HAP-1 (cell line): ENCODE results near the gene OSGIN1.

Experiments
- DNase-seq, 2 experiments: peaks; one replicate each; pipeline ENCODE4 v3.0.0-alpha.2; 2016 to 2020; ENCODE audit warnings: low spot score in 2 of 2
- H3K27me3 ChIP-seq: fragments of 250-450 bp; sonication (Bioruptor Pico); 2 replicates; pipeline ENCODE4 v1.5.1; 2020; ENCODE audit warnings: low read depth, mild to moderate bottlenecking, moderate library complexity
- H3K36me3 ChIP-seq: fragments of 250-450 bp; sonication (Bioruptor Pico); replicated peaks from 2 replicates; pipeline ENCODE4 v1.5.1; 2020; ENCODE audit warnings: mild to moderate bottlenecking
- H3K4me1 ChIP-seq: fragments of 250-450 bp; sonication (Bioruptor Pico); 2 replicates; pipeline ENCODE4 v1.5.1; 2020; ENCODE audit warnings: mild to moderate bottlenecking
- H3K4me3 ChIP-seq: fragments of 250-450 bp; sonication (Bioruptor Pico); 2 replicates; pipeline ENCODE4 v1.5.1; 2020; ENCODE audit warnings: mild to moderate bottlenecking, moderate library complexity
- H3K9me3 ChIP-seq: fragments of 250-450 bp; sonication (Bioruptor Pico); 2 replicates; pipeline ENCODE4 v1.5.1; 2020; ENCODE audit warnings: mild to moderate bottlenecking, moderate library complexity
- in situ Hi-C: fragments of 300-500 bp; cut with MboI; formaldehyde crosslinking; loops from 3 replicates; pipeline ENCODE4 v1.14.3; 2020; ENCODE audit warnings: low sequenced_read_pairs, inconsistent platforms, mixed read lengths

OSGIN1 gene

GRCh38 chr16:83971165-83972130 lies 18.4 kb downstream of the OSGIN1 start:
- Histone ChIP-seq H3K4me1 (no peaks in the 10 kb centered on the region), H3K4me3 (no peak overlapping the region), H3K9me3 (no peaks in the 10 kb centered on the region), H3K36me3 (no peaks in the 10 kb centered on the region), H3K27me3 (no peaks in the 10 kb centered on the region)
- in situ Hi-C loops = loop anchor here (10.0 kb wide), 1 partner anchor 73 kb away; the partner anchor contains the start of gene SLC38A8
- DNase-seq = no peak

- in situ Hi-C loops = loop anchor here (10.0 kb wide), 1 partner anchor 72 kb away; the partner anchor contains the start of gene SLC38A8
- Histone ChIP-seq H3K36me3 (no peaks in the 10 kb centered on the region), H3K27me3 (no peaks in the 10 kb centered on the region)
Measured at GRCh38 chr16:83972256-83973008, 19.4 kb downstream of the OSGIN1 start.

GRCh38 chr16:83973077-83973476 lies 20.0 kb downstream of the OSGIN1 start:
- no peaks in the 10 kb centered on the region for H3K27me3 ChIP-seq
- H3K36me3 ChIP-seq = no peaks in the 10 kb centered on the region
- no peak overlapping the region for H3K4me3 ChIP-seq
- in situ Hi-C loops = loop anchor here (10.0 kb wide), 1 partner anchor 72 kb away; the partner anchor contains the start of gene SLC38A8
- no peaks in the 10 kb centered on the region; the same call in 1 of the 2 replicates for H3K9me3 ChIP-seq
- DNase-seq = no peak
- no peaks in the 10 kb centered on the region for H3K4me1 ChIP-seq

More at GRCh38 chr16:83972256-83973008, 19.4 kb downstream of the OSGIN1 start:
- no peaks in the 10 kb centered on the region; the same call in 1 of the 2 replicates for H3K9me3 ChIP-seq
- no peaks in the 10 kb centered on the region for H3K4me1 ChIP-seq
- no peak for DNase-seq
- H3K4me3 ChIP-seq = no peak overlapping the region

- no peaks in the 10 kb centered on the region for H3K4me1 ChIP-seq
- DNase-seq = no peak
- H3K9me3 ChIP-seq = no peaks in the 10 kb centered on the region; the same call in 1 of the 2 replicates
- no peaks in the 10 kb centered on the region for H3K27me3 ChIP-seq
- H3K4me3 ChIP-seq = no peak overlapping the region
- in situ Hi-C loops = loop anchor here (10.0 kb wide), 1 partner anchor 71 kb away; the partner anchor contains the start of gene SLC38A8
- no peaks in the 10 kb centered on the region for H3K36me3 ChIP-seq
Measured at GRCh38 chr16:83973581-83974385, 20.7 kb downstream of the OSGIN1 start.

- in situ Hi-C loops = loop anchor here (10.0 kb wide), 1 partner anchor 70 kb away; the partner anchor contains the start of gene SLC38A8
- Histone ChIP-seq H3K27me3 (no peaks in the 10 kb centered on the region), H3K4me3 (no peak overlapping the region), H3K9me3 (no peaks in the 10 kb centered on the region; the same call in 1 of the 2 replicates), H3K4me1 (no peaks in the 10 kb centered on the region), H3K36me3 (no peaks in the 10 kb centered on the region)
- DNase-seq = no peak
Measured at GRCh38 chr16:83974475-83974874, 21.4 kb downstream of the OSGIN1 start.

GRCh38 chr16:83975590-83976260 lies 22.7 kb downstream of the OSGIN1 start:
- no peak for DNase-seq
- Histone ChIP-seq H3K4me1 (no peaks in the 10 kb centered on the region), H3K4me3 (no peak overlapping the region), H3K27me3 (no peaks in the 10 kb centered on the region), H3K36me3 (no peaks in the 10 kb centered on the region), H3K9me3 (no peaks in the 10 kb centered on the region; the same call in 1 of the 2 replicates)
- in situ Hi-C loops = loop anchor here (10.0 kb wide), 1 partner anchor 69 kb away; the partner anchor contains the start of gene SLC38A8

GRCh38 chr16:83977056-83977815 lies 24.2 kb downstream of the OSGIN1 start:
- Histone ChIP-seq H3K4me3 (no peak overlapping the region), H3K36me3 (no peaks in the 10 kb centered on the region), H3K9me3 (no peaks in the 10 kb centered on the region; the same call in 1 of the 2 replicates), H3K27me3 (no peaks in the 10 kb centered on the region), H3K4me1 (no peaks in the 10 kb centered on the region)
- no peak for DNase-seq
- in situ Hi-C loops = loop anchor here (10.0 kb wide), 1 partner anchor 68 kb away; the partner anchor contains the start of gene SLC38A8

- H3K4me3 ChIP-seq = no peak overlapping the region
- H3K9me3 ChIP-seq = no peaks in the 10 kb centered on the region; the same call in 1 of the 2 replicates
- H3K4me1 ChIP-seq = no peaks in the 10 kb centered on the region
- in situ Hi-C loops = loop anchor here (10.0 kb wide), 1 partner anchor 66 kb away; the partner anchor contains the start of gene SLC38A8
- no peaks in the 10 kb centered on the region for H3K36me3 ChIP-seq
- no peaks in the 10 kb centered on the region for H3K27me3 ChIP-seq
- DNase-seq = no peak
Measured at GRCh38 chr16:83978401-83978904, 25.4 kb downstream of the OSGIN1 start.

- H3K36me3 ChIP-seq = no peaks in the 10 kb centered on the region
- no peak for DNase-seq
- no peaks in the 10 kb centered on the region for H3K4me1 ChIP-seq
- no peak overlapping the region for H3K4me3 ChIP-seq
- in situ Hi-C loops = loop anchor here (10.0 kb wide), 1 partner anchor 65 kb away; the partner anchor contains the start of gene SLC38A8
- H3K9me3 ChIP-seq = no peaks in the 10 kb centered on the region; the same call in 1 of the 2 replicates
- H3K27me3 ChIP-seq = no peaks in the 10 kb centered on the region
Measured at GRCh38 chr16:83979441-83979840, 26.4 kb downstream of the OSGIN1 start.

- H3K27me3 ChIP-seq = no peaks in the 10 kb centered on the region
- DNase-seq = no peak
- H3K36me3 ChIP-seq = no peaks in the 10 kb centered on the region
- no peak overlapping the region for H3K4me3 ChIP-seq
- no peaks in the 10 kb centered on the region; the same call in 1 of the 2 replicates for H3K9me3 ChIP-seq
- in situ Hi-C loops = no loop called here
- no peaks in the 10 kb centered on the region for H3K4me1 ChIP-seq
Measured at GRCh38 chr16:83980794-83981193, 27.8 kb downstream of the OSGIN1 start.

GRCh38 chr16:83981799-83982198 lies 28.8 kb downstream of the OSGIN1 start:
- no peaks in the 10 kb centered on the region for H3K36me3 ChIP-seq
- no peaks in the 10 kb centered on the region; the same call in 1 of the 2 replicates for H3K9me3 ChIP-seq
- no peaks in the 10 kb centered on the region for H3K27me3 ChIP-seq
- in situ Hi-C loops = no loop called here
- H3K4me1 ChIP-seq = peaks cover 1% of the 10 kb centered on the region
- no peak for DNase-seq
- H3K4me3 ChIP-seq = no peak overlapping the region
